BE2C (cell line): Measurements from ENCODE around the gene TMF1.
A peak's percentile ranks its signal among the peaks of the same experiment; 100 is the strongest.

ENCODE experiments used
- DNase-seq: peaks from one replicate; pipeline ENCODE4 v3.0.0-alpha.2; 2020
- H3K27me3 ChIP-seq: fragments of 250-450 bp; sonication (Bioruptor Pico); 2 replicates; pipeline ENCODE4 v1.5.1; 2020; ENCODE audit warnings: mild to moderate bottlenecking
- H3K36me3 ChIP-seq: fragments of 250-450 bp; sonication (Bioruptor Pico); 2 replicates; pipeline ENCODE4 v1.5.1; 2020; ENCODE audit warnings: mild to moderate bottlenecking
- H3K4me1 ChIP-seq: fragments of 250-450 bp; sonication (Bioruptor Pico); 2 replicates; pipeline ENCODE4 v1.5.1; 2020
- H3K4me3 ChIP-seq: 2 replicates; pipeline ENCODE4 v1.5.1; 2011; ENCODE audit warnings: low read depth, low read length
- H3K9me3 ChIP-seq: fragments of 250-450 bp; sonication (Bioruptor Pico); 2 replicates; pipeline ENCODE4 v1.5.1; 2020
- TF ChIP-seq, protein P1 (sequence below): IDR thresholded peaks from 2 replicates; pipeline ENCODE4 v1.5.1; 2012; ENCODE audit warnings: mild to moderate bottlenecking, low read depth, low read length

TMF1 gene

DNA sequence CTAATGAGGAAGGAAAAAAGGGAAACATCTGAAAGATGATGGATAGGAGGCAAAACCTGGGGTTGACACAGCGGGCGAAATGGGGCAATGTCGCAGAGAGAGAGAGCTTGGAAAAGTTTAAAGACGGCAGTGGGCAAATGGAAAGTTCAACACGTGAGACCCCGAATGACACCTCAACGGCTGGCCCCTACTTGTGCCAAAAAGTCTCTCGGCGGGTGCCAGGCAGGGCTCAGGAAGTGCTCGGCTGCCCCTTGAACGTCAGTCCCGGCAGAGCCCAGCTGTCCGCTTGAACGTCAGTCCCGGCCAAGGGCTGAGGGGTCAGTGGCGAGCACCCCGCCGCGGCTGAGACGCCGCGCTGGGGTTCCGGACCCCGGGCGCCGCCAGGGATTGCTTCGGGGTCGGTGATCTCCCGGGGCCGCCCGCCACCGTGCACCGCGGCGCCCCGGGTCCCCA lies 39.3 kb downstream of the TMF1 start:
- TF ChIP-seq, protein P1, sequence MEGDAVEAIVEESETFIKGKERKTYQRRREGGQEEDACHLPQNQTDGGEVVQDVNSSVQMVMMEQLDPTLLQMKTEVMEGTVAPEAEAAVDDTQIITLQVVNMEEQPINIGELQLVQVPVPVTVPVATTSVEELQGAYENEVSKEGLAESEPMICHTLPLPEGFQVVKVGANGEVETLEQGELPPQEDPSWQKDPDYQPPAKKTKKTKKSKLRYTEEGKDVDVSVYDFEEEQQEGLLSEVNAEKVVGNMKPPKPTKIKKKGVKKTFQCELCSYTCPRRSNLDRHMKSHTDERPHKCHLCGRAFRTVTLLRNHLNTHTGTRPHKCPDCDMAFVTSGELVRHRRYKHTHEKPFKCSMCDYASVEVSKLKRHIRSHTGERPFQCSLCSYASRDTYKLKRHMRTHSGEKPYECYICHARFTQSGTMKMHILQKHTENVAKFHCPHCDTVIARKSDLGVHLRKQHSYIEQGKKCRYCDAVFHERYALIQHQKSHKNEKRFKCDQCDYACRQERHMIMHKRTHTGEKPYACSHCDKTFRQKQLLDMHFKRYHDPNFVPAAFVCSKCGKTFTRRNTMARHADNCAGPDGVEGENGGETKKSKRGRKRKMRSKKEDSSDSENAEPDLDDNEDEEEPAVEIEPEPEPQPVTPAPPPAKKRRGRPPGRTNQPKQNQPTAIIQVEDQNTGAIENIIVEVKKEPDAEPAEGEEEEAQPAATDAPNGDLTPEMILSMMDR = no peak
- DNase-seq = peak; percentile 45
- peak overlapping the region; percentile 74 for H3K4me3 ChIP-seq

DNA sequence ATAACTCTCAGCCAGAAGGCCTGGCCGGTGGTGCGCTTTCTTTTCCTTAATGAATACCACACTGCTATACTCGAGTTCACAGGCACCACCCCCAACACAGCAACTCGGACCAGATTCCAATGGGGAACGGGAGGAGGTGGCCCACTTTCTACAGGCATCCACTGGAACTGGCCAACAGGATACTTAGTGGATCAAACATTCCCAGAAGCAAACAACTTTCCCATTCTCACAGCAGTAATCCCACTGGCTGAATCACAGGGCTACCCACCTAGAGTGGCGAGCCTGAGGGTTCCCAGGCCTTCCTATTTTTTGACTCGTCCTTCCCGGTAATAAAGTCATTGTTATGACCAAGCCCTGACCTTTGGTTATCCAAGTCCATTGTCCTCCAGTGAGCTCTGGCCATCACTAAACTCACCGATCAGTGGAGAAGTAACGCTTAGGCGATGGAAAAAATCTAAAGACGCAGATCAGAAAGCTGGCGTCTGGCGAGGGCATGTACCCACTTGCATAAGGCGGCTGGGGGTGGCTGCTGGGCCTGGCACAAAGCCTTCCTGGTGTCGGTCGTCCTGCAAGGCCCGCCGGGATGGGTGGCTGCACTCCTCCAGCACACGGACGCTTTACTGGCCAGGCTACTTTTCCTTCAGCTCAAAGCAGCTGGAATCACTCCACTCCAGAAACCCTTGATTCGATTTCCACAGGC lies 39.9 kb downstream of the TMF1 start:
- H3K4me1 ChIP-seq = peaks cover 11% of the 10 kb centered on the region; the same call in 1 of the 2 replicates
- H3K4me3 ChIP-seq = peak overlapping the region; percentile 74
- TF ChIP-seq, protein P1 = no peak
- peaks cover 5% of the 10 kb centered on the region for H3K36me3 ChIP-seq
- H3K27me3 ChIP-seq = no peaks in the 10 kb centered on the region
- no peaks in the 10 kb centered on the region for H3K9me3 ChIP-seq
- DNase-seq = peak; percentile 27

More for the DNA sequence above, 39.3 kb downstream of the TMF1 start:
- H3K27me3 ChIP-seq = no peaks in the 10 kb centered on the region
- H3K4me1 ChIP-seq = peaks cover 11% of the 10 kb centered on the region; the same call in 1 of the 2 replicates
- peaks cover 5% of the 10 kb centered on the region for H3K36me3 ChIP-seq
- no peaks in the 10 kb centered on the region for H3K9me3 ChIP-seq

DNA sequence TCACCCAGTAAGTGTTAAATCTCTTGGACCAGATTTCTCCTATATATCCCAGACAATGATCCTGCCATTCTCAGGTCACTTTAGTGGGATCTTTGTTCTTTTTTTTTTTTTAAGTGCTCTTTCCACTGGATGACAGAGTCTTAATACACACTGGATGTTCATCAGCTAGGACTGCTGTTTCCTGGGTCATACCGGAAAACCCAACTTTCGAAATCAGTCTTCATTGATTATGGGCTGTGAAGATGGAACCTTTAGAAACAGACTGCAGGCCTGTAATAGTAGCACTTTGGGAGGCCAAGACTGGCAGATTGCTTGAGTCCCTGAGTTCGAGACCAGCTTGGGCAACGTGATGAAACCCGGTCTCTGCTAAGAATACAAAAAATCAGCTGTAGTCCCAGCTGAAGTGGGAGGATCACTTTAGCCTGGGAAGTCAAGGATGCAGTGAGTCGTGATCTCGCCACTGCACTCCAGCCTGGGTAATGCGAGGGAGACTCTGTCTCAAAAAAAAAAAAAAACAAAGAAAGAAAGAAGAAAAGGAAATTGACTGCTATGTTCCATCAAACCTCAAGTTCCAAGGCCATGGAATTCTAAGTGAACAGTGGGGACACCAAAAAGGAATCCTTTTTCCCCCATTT lies 40.9 kb downstream of the TMF1 start:
- TF ChIP-seq, protein P1 = no peak
- Histone ChIP-seq H3K9me3 (no peaks in the 10 kb centered on the region), H3K4me1 (0 out of 2 replicates have a peak, but pooled peaks cover 6% of the 10 kb centered on the region), H3K36me3 (peaks cover 5% of the 10 kb centered on the region), H3K4me3 (no peak overlapping the region), H3K27me3 (no peaks in the 10 kb centered on the region)
- DNase-seq = no peak

DNA sequence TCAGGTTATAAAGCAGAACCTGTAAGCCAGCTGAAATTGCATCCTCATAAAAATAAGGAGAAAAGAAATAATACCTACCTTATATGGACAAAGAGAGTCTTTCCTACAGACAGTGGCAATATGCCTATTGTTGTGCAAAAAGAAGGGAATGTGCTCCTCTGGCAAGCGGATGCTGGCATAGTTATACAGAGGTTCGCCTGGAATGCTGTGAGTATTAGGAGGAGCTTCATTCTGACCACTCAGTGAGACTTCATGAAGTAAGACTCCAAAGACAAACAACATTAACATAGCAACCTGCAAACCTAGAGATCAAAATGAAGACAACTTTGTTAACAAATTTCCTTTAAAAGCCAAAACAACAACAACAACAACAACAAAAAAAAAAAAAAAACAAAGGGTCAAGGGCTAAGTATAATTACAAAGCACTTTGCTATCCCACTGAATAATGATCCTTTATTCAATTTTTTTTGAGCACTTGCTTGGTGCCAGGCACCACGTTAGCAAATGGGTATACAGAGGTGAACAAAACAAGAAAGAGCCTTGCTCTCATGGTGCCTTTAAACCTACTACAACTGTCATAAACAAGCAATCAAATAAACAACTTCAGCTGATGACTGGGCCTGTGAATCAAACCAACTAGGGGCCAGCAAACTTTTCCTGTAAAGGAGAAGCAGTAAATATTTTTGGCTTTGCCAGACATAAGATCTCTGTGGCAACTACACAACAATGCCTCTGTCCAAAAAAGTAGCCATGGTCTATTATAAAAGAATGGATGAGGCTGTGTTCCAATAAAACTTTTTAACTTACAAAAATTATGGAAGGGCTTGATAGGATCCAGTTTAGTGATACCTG lies 42.3 kb downstream of the TMF1 start:
- Histone ChIP-seq H3K4me3 (no peak overlapping the region), H3K27me3 (no peaks in the 10 kb centered on the region), H3K9me3 (no peaks in the 10 kb centered on the region), H3K36me3 (peaks cover 5% of the 10 kb centered on the region), H3K4me1 (0 out of 2 replicates have a peak, but pooled peaks cover 6% of the 10 kb centered on the region)
- no peak for DNase-seq
- TF ChIP-seq, protein P1 = no peak

DNA sequence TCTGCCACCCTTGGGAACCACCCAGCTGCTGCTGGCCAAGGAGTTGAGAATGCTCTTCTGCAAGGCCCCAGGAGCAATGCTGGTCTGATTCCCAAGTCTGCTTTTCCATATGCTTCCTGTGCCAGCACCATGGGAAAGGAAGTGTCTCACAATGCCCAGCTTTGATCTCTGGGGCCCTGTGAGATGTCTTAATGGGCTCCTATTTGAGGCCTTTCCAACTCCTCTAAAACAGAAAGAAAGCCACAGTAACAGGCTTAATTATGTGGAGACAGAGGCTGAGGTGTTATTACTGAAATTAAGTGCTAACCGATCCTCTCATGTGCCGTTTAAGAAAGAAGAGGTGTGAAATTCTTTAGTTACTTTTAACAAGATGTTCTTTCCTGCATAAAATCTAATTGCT lies 43.2 kb downstream of the TMF1 start:
- no peaks in the 10 kb centered on the region for H3K27me3 ChIP-seq
- TF ChIP-seq, protein P1 = no peak
- 0 out of 2 replicates have a peak, but pooled peaks cover 6% of the 10 kb centered on the region for H3K4me1 ChIP-seq
- H3K36me3 ChIP-seq = peaks cover 5% of the 10 kb centered on the region
- no peak for DNase-seq
- H3K4me3 ChIP-seq = no peak overlapping the region
- H3K9me3 ChIP-seq = no peaks in the 10 kb centered on the region
